ENCODE measurements around the gene LRCOL1.

LRCOL1 gene

GRCh38 chr12:132614029-132614428 lies 3.6 kb upstream of the LRCOL1 start:
- FAIRE-seq = no peak
- TF ChIP-seq SPI1 (IDR thresholded peaks at IDR 0.05; ENCODE audit: low read depth, low read length) (no peak), POLR2AphosphoS5 (IDR thresholded peaks at IDR 0.05; ENCODE audit: low read depth, low read length) (no peak), PAX5 (IDR thresholded peaks at IDR 0.05; ENCODE audit: insufficient read depth, low read length, severe bottlenecking) (no peak)
- DNase-seq (ENCODE audit: insufficient read length, low spot score) = no peak

DNA sequence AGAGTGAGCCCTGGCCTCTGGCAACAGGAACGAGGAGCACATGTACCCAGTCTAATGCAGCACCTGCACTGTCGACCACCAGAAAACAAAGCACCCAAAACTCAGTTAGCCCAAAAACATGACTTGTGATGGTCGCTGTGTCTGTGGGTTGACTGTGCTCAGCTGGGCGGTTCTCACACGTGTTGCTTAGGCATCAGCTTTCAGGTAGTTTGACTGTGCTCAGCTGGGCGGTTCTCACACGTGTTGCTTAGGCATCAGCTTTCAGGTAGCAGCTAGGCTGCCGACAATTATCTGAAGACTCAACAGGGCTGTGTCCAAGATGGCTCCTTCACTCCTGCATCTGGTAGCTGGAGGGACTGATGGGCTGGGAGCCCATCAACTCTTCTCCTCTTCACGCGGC lies 1.2 kb upstream of the LRCOL1 start:
- no peak for FAIRE-seq

DNA sequence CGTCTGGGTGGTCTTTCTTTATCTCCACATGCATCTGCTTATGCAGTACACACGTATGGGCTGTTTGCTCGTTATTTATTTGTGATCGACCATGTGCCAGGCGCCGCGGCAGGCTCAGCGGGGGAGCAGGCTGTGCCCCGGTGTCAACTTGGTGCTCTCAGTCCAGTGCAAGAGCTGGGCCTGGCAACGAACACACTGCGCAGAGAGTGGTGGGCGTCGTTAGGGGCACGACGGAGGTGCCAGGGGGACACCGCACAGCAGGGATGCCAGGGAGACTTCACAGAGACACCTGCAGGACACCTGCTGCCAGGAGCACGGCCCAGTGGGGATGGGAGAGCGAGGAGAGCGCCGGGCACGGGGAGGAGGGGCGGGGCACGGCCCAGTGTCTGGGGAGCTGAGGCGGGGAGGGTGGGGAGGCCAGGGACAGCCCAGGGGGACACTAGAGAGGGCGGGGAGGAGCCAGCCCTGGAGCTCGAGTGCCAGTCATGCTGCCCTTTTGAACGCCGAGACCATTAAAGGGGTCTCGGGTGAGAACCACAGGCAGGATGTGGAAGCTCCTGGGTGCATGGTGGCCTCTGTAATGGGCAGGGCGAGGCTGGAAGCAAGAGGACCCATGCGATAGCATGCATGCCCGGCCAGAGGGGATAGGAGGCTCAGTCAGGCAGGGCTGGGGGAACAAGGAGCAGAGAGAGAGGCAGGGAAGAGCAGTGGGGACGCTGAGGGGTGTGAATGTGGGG lies 652 bp upstream of the LRCOL1 start:
- DNase-seq (ENCODE audit: insufficient read length, low spot score) (no peak), FAIRE-seq (no peak)
- TF ChIP-seq SPI1 (IDR thresholded peaks at IDR 0.05; ENCODE audit: low read depth, low read length) (no peak), POLR2AphosphoS5 (IDR thresholded peaks at IDR 0.05; ENCODE audit: low read depth, low read length) (no peak), POU2F2 (IDR thresholded peaks at IDR 0.05; ENCODE audit: low read depth, low read length) (no peak), PAX5 (IDR thresholded peaks at IDR 0.05; ENCODE audit: insufficient read depth, low read length, severe bottlenecking) (no peak), TAF1 (IDR thresholded peaks at IDR 0.05; ENCODE audit: low read depth, low read length) (no peak), POLR2A (IDR thresholded peaks at IDR 0.05; ENCODE audit: low read depth, low read length) (no peak)

More for the DNA sequence above, 1.2 kb upstream of the LRCOL1 start:
- no peak for DNase-seq (ENCODE audit: insufficient read length, low spot score)
- TF ChIP-seq POLR2AphosphoS5 (IDR thresholded peaks at IDR 0.05; ENCODE audit: low read depth, low read length) = no peak
- TF ChIP-seq POU2F2 (IDR thresholded peaks at IDR 0.05; ENCODE audit: low read depth, low read length) = no peak
- TF ChIP-seq PAX5 (IDR thresholded peaks at IDR 0.05; ENCODE audit: insufficient read depth, low read length, severe bottlenecking) = no peak
- no peak for TF ChIP-seq TAF1 (IDR thresholded peaks at IDR 0.05; ENCODE audit: low read depth, low read length)
- no peak for TF ChIP-seq SPI1 (IDR thresholded peaks at IDR 0.05; ENCODE audit: low read depth, low read length)
- no peak for TF ChIP-seq POLR2A (IDR thresholded peaks at IDR 0.05; ENCODE audit: low read depth, low read length)

- DNase-seq (ENCODE audit: insufficient read length, low spot score) (no peak), FAIRE-seq (peak; percentile 43)
- TF ChIP-seq TAF1 (IDR thresholded peaks at IDR 0.05; ENCODE audit: low read depth, low read length) = no peak
- no peak for TF ChIP-seq SPI1 (IDR thresholded peaks at IDR 0.05; ENCODE audit: low read depth, low read length)
- TF ChIP-seq POU2F2 (IDR thresholded peaks at IDR 0.05; ENCODE audit: low read depth, low read length) = no peak
- no peak for TF ChIP-seq PAX5 (IDR thresholded peaks at IDR 0.05; ENCODE audit: insufficient read depth, low read length, severe bottlenecking)
- no peak for TF ChIP-seq POLR2A (IDR thresholded peaks at IDR 0.05; ENCODE audit: low read depth, low read length)
Measured at GRCh38 chr12:132608231-132609171, 1.9 kb downstream of the LRCOL1 start.

GRCh38 chr12:132606927-132607326 lies 3.5 kb downstream of the LRCOL1 start:
- TF ChIP-seq TAF1 (IDR thresholded peaks at IDR 0.05; ENCODE audit: low read depth, low read length) (no peak), SPI1 (IDR thresholded peaks at IDR 0.05; ENCODE audit: low read depth, low read length) (no peak), POLR2AphosphoS5 (IDR thresholded peaks at IDR 0.05; ENCODE audit: low read depth, low read length) (no peak), POLR2A (IDR thresholded peaks at IDR 0.05; ENCODE audit: low read depth, low read length) (no peak), POU2F2 (IDR thresholded peaks at IDR 0.05; ENCODE audit: low read depth, low read length) (no peak), PAX5 (IDR thresholded peaks at IDR 0.05; ENCODE audit: insufficient read depth, low read length, severe bottlenecking) (no peak)
- FAIRE-seq (no peak), DNase-seq (ENCODE audit: insufficient read length, low spot score) (no peak)

DNA sequence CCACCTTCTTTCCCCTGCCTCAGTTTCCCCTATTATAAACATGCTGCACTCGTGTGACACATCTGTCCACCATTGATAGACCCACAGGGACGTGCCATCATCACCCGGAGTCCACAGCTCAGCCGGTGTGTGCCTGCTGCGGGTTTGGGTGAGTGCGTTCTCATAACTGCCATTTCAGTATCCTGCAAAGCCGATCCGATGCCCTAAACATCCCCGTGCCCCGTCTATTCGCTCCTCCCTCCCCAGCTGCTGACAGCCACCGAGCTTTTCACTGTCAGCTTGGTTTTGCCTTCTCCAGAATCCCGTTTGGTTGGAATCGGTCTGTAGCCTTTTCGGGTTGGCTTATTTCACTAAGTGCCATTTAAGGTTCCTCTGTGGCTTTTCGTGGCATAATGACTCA lies 3.9 kb downstream of the LRCOL1 start:
- TF ChIP-seq PAX5 (IDR thresholded peaks at IDR 0.05; ENCODE audit: insufficient read depth, low read length, severe bottlenecking) (no peak), TAF1 (IDR thresholded peaks at IDR 0.05; ENCODE audit: low read depth, low read length) (no peak), SPI1 (IDR thresholded peaks at IDR 0.05; ENCODE audit: low read depth, low read length) (no peak), POLR2A (IDR thresholded peaks at IDR 0.05; ENCODE audit: low read depth, low read length) (no peak), POU2F2 (IDR thresholded peaks at IDR 0.05; ENCODE audit: low read depth, low read length) (no peak), POLR2AphosphoS5 (IDR thresholded peaks at IDR 0.05; ENCODE audit: low read depth, low read length) (no peak)
- no peak for FAIRE-seq

DNA sequence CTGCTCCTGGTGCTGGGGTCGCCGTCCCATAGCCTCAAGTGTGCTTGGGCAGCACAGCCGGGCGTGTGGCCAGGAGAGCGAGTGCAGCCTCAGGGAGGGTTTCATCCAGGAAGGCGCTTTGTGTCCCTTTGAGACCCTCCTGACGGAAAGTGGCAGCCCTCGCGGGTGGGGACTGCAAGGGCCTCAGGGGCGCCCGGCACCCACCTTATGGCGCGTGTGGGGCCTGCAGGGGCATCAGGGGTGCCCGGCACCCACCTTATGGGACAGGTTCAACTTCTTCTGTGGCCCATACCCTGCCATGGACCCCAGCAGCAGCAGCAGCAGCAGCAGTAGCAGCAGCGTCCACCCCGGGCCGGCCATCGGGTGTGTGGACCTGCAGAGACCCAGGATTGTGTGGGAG lies 4.5 kb downstream of the LRCOL1 start:
- DNase-seq (ENCODE audit: insufficient read length, low spot score) (no peak), FAIRE-seq (no peak)
- TF ChIP-seq SPI1 (IDR thresholded peaks at IDR 0.05; ENCODE audit: low read depth, low read length) (no peak), TAF1 (IDR thresholded peaks at IDR 0.05; ENCODE audit: low read depth, low read length) (no peak), POLR2AphosphoS5 (IDR thresholded peaks at IDR 0.05; ENCODE audit: low read depth, low read length) (no peak), POLR2A (IDR thresholded peaks at IDR 0.05; ENCODE audit: low read depth, low read length) (no peak), POU2F2 (IDR thresholded peaks at IDR 0.05; ENCODE audit: low read depth, low read length) (no peak), PAX5 (IDR thresholded peaks at IDR 0.05; ENCODE audit: insufficient read depth, low read length, severe bottlenecking) (no peak)

More for the DNA sequence above, 3.9 kb downstream of the LRCOL1 start:
- no peak for DNase-seq (ENCODE audit: insufficient read length, low spot score)

DNA sequence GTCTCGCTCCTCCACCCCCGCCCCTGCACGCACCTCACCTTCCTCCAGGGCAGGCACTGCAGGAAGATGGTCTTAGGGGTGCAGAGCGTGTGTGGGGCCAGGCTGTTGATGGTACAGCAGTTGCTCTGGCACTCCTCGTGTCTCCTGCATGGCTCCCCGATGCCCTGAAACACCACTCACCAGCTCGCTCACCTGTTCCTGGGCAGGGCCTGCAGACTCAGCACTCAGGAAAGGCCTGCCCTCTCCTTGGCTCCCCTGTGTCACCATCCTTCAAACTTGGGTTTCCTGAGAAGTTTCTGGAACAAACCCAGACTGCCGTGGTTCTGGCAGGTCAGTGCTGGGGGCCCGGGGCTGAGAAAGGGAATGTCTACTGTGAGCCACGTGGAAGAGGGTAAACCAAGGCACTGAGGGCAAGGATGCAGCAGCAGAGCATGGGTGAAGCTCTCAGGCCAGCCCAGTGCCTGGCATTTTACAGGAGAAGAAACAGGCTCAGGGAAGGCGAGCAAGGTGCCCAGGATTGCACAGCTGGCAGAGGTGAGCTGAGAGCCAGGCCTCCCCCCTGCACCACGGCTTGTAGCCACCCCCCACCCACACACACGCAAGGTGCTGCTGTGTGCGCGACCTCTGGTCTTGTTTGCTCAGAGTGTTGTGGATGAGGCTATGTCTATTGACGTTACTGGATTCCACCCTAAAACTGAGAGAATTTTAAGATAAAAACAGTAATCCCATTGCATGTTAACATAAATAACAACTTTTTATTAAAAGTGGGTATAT lies 5.5 kb downstream of the LRCOL1 start:
- no peak for DNase-seq (ENCODE audit: insufficient read length, low spot score)
- TF ChIP-seq SPI1 (IDR thresholded peaks at IDR 0.05; ENCODE audit: low read depth, low read length) (no peak), PAX5 (IDR thresholded peaks at IDR 0.05; ENCODE audit: insufficient read depth, low read length, severe bottlenecking) (no peak), TAF1 (IDR thresholded peaks at IDR 0.05; ENCODE audit: low read depth, low read length) (no peak), POLR2AphosphoS5 (IDR thresholded peaks at IDR 0.05; ENCODE audit: low read depth, low read length) (no peak), POU2F2 (IDR thresholded peaks at IDR 0.05; ENCODE audit: low read depth, low read length) (no peak), POLR2A (IDR thresholded peaks at IDR 0.05; ENCODE audit: low read depth, low read length) (no peak)
- no peak for FAIRE-seq
